RCC 7860 (cell line): ENCODE measurements around the gene ZBED4.

Experiments used
- DNase-seq: peaks from one replicate; pipeline ENCODE4 v3.0.0-alpha.2; 2015; ENCODE audit warnings: low spot score
- FAIRE-seq: peaks from 2 replicates; lab custom pipeline; 2012; peaks lifted over from hg19 to GRCh38; lab: Jason Lieb, UNC

The ZBED4 gene

GRCh38 chr22:49825944-49826602, 27.6 kb upstream of the ZBED4 start:
- FAIRE-seq: no peak
- DNase-seq: peak; percentile 50

GRCh38 chr22:49826603-49827270, 26.9 kb upstream of the ZBED4 start:
- DNase-seq: no peak

GRCh38 chr22:49827271-49827852, 26.3 kb upstream of the ZBED4 start:
- FAIRE-seq (no peak), DNase-seq (no peak)

More at GRCh38 chr22:49826603-49827270, 26.9 kb upstream of the ZBED4 start:
- FAIRE-seq: no peak

- DNase-seq (peak; percentile 19), FAIRE-seq (no peak)
Measured at GRCh38 chr22:49827853-49828598, 25.6 kb upstream of the ZBED4 start, which contains the start of gene BRD1. Gene BRD1, minus strand, starts transcription at chr22:49827873. Its CDS starts 3,556 bp downstream, at chr22:49824317.

GRCh38 chr22:49828599-49828965, 25.1 kb upstream of the ZBED4 start:
- DNase-seq (no peak), FAIRE-seq (no peak)

- FAIRE-seq: no peak
- DNase-seq: no peak
Measured at GRCh38 chr22:49829044-49829853, 24.4 kb upstream of the ZBED4 start.

- FAIRE-seq: no peak
Measured at GRCh38 chr22:49833340-49834007, 20.2 kb upstream of the ZBED4 start.

GRCh38 chr22:49838771-49839717, 14.6 kb upstream of the ZBED4 start:
- no peak for DNase-seq
- FAIRE-seq: no peak

More at GRCh38 chr22:49833340-49834007, 20.2 kb upstream of the ZBED4 start:
- no peak for DNase-seq

- DNase-seq (no peak), FAIRE-seq (no peak)
Measured at GRCh38 chr22:49845241-49845640, 8.4 kb upstream of the ZBED4 start.

- FAIRE-seq: no peak
- DNase-seq: no peak
Measured at GRCh38 chr22:49845666-49846459, 7.8 kb upstream of the ZBED4 start.

GRCh38 chr22:49847751-49848689, 5.6 kb upstream of the ZBED4 start:
- FAIRE-seq (no peak), DNase-seq (no peak)

- DNase-seq (no peak), FAIRE-seq (no peak)
Measured at GRCh38 chr22:49848690-49849160, 4.9 kb upstream of the ZBED4 start.

- DNase-seq (no peak), FAIRE-seq (no peak)
Measured at GRCh38 chr22:49849161-49850020, 4.3 kb upstream of the ZBED4 start.

- DNase-seq: no peak
- FAIRE-seq: no peak
Measured at GRCh38 chr22:49850021-49850911, 3.4 kb upstream of the ZBED4 start.
